HG02943 (cell line): ENCODE data around the gene HAPLN1.

ENCODE experiments used
- ATAC-seq: cut with Tn5 transposase; IDR thresholded peaks from one replicate; pipeline ENCODE4 v1.9.1; 2021; ENCODE audit warnings: mild to moderate bottlenecking, low read depth, moderate library complexity; ENCODE audit not compliant: unreplicated experiment

Gene HAPLN1

DNA sequence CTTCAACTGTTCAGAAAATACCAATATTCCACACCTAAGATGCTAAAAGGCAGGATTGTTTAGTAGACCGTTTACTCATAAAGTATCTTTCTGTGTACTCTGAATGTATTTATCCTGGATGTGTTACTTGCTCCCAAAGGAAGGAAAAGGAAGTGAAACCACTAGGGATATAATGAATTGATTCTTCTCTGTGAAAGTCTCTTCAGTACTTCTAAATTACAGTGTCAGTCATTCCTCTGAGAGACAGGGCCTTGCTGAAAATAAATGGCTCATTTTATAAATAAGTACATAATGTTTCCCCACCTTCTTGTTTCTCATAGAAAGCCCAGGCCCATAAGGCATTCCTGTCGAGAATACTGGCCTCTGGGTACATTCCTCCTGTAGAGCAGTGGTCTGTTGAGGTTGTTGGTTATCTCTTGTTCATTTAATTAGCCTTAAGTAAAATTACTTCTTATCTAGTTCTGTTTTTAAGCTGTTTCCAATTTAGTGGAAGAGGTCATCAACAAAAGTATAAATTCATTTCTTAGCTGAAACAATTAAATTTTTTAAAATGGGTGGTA, 1.6 kb downstream of the HAPLN1 start:
- ATAC-seq = no peak

DNA sequence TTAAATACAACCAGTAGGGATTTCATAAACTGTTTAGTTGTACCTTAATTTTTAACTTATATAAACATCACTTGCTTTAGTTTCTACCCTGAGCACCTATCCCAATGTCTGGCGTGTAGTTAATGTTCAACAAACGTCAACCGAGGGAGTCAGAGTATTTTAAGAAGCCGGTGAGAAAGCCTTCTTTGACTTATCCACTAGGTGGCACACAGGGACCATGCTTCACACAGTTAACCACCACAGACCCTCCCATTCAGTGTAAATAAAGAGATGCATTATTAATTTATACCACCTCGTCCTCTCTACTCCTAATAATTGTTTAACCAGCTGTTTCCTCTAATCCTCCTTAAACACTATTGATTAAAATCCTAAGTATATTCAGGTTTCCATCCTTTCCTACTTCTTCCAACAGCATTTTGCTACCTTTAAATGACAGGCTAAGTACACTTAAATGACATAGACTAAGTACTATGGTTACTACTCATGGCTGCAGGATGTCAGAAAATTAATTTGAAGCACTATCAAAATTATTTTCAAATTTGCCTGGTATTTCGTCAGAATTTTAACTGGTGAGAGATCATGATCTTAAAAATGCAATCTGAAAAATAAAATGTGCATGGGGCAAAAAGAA, 2.3 kb downstream of the HAPLN1 start:
- peak; percentile 84 for ATAC-seq

DNA sequence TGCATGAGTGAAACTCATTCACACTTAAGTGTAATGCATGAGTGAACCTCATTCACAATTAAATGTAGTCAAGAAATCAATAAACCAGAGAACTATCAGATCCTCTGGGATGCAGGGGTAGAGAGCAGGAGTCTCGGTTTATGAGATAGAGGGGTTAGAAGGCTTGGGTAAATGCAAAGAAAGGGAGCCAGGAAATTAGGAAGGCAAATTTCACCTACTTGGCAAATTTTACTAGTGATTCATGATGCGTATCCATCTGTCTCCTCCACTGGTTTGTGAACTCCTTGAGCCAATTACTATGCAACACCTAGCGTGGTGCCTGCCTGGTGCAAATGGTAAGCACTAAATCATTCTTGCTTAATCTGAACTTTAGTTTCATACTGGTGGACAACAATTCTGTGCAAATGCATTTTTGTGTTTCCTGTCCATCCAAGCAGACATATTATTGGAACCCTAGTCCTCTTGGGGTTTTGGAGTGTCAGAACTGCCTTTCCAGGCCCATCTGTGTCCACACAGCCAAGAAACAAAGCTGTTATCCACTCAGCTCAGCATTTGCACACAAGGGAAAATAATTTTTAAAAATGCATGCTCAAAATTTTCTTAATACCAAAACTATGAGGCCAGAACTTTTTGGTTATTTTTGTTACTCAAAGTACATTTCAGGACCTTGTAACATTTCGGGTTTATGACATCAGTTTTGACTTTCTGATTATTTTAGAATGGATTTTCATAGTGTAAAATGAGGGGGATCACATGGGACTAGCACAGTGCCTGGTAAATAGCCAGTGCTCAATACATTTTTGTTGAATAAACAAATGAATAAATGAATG, 5.2 kb downstream of the HAPLN1 start:
- ATAC-seq = no peak

DNA sequence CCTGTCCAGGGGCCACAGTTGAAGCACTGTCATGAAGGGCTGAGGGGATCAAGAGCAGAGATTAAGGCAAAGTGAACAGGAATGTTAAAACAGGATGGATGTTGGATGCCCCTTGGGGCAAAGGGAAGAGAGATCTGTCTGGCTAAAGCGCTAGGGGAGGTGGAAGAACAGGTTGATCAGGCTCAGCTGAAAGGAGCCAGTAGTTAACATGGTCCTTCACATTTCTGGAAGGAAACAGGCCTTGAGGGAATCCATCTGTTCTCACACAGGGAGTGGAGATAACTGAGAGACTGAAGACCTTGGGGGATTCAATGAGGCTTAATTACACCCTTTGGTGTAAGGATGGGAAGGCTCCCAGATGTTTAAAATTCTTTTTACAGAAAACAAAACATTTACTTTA, 5.8 kb downstream of the HAPLN1 start:
- ATAC-seq = no peak

DNA sequence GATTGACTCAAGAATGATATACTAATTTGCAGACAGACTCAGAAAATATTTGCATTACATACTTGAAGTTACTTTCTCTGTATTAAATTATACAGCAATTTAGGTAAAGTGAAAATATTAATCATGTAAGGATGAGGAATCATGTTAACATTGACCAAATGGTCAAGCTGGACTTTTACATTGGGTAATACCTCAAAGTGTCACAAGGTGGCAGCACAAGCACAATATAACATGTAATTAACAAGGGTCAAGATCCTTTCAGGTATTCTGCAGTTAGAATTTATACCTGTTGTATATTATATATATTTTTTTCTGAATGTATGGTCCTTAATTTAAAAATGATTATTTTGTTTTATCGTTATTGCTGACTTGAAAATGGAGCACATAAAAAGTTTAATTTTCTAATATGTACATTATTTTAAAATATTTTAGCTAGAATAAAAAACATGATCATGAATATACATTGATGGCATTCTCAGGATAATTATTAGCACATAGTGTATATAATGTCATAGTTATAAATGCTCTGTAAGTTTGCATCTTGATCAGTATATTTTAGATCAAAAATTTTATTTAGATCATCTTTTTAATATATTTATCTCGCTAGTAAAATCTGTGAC, 8.6 kb downstream of the HAPLN1 start:
- peak; percentile 57 for ATAC-seq

DNA sequence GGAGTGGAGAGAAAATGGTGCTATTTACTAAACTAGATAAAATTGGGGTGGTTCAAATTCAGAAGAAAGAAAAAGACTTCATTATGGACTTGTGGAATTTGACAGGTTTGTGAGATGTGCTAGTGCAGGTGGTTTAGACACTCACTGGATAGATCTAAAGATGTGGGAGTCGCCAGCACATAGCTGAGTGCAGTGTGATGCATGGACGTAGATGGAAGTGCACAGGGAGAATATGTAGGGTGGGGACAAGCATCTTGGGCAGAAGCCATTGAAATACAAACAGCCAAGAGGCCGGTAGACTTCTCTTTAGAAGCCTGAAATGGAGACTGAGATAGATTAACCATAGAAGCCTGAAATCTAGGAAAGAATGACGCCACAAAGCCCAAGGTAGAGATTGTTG, 10.7 kb downstream of the HAPLN1 start:
- no peak for ATAC-seq

DNA sequence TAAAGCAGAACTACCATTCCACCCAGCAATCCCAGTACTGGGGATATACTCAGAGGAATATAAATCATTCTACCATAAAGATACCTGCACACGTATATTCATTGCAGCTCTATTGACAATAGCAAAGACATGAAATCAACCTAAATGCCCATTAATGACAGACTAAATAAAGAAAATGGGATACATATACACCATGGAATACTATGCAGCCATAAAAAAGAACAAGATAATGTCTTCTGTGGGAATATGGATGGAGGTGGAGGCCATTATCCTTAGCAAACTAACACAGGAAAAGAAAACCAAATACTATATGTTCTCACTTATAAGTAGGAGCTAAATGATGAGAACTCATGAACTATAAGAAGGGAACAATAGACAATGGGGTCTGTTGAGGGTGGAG, 12.5 kb downstream of the HAPLN1 start:
- no peak for ATAC-seq

DNA sequence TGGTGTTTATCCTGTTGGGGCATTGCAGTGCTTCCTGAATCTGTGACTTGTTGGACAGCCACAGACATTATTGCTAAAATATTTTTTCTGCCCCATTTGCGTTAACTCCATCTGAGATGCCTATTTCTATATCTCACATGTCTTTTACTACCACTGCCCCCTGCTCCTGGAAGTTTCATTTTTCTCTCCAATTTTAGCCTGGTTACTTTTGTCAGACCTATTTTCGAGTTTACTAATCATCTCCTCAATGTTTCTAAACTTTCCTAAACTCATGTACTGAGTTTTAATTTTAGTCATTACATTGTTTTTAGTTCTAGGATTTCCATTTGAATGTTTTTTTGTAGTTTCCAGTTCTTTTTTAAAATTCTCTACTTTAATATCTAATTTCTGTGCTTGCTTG, 17.6 kb downstream of the HAPLN1 start:
- ATAC-seq = no peak

DNA sequence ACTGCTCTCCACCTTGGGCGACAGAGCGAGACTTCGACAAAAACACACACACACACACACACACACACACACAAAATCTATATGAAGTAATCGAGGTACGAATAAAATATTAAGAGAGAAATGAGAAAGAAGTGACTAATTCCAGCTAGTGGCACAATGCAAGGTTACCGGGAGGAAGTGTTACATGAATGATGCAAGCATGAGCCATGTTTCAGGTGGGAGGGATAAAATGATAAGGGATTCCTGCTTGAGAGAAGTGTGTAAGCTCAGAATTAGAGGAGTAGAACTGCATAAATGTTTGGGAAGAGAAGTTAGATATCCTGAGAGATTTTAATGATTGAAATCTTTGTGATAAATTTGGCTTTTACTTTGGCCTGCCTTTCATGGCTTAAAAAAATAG, 18.8 kb downstream of the HAPLN1 start:
- no peak for ATAC-seq

DNA sequence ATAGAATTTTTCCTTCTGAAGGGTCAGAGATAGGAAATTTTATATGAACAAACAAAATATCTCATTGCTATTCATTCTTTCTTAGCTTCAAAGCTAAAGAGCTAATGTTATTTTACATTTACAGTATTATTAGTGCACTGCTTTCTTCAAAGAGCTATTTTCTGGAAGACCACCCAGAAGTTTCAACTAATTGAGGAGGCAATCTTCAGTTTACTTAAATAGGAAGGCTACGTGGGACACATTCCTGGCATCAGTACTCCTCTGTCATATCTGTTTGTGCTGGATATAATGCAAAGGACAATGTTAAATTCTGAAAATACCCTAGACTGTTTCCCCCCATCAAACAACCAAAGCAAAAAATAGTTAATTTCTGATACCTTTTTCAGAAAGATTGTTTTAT, 30.8 kb downstream of the HAPLN1 start:
- no peak for ATAC-seq

DNA sequence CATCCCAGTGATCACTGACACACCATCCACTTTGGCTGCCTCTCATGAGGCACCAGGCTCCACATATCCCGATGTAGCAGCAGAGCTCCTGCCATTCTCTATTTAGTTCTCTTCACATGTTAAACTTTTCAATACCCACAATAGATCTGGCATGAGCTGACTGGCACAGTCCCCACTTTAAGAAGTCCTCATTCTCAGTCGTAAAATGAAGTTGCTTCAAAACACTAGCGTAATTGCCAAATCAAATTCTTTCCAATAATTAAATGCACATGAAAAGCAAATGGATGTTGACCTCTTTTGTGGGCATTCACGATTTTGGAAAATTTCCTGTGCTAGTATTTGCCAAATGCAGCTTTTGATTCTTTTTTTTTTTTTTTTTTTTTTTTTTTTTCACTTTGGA, 32.4 kb downstream of the HAPLN1 start:
- ATAC-seq = no peak

DNA sequence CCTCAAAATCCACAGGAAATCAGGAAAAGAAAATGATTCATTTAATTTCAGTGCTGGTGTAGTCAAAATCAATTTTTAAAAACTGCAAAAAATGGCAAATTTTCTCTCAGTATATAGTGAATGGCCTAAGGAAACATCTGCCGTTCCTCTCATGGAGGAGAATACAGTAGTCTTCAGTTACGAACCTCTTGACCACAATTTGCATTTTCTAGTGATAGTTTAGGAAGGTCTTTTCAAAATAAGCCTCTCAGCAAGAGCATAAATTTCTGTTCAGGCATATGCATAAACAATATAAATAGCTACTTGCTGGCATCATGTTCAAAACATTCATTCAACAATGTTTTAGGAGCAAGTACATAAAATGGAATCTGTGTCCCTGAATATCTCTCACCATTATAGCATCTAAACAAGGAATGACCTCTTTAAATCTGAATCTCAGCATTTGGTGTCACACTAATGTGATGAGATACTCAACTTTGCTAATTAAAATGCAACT, 33.5 kb downstream of the HAPLN1 start:
- ATAC-seq = no peak

DNA sequence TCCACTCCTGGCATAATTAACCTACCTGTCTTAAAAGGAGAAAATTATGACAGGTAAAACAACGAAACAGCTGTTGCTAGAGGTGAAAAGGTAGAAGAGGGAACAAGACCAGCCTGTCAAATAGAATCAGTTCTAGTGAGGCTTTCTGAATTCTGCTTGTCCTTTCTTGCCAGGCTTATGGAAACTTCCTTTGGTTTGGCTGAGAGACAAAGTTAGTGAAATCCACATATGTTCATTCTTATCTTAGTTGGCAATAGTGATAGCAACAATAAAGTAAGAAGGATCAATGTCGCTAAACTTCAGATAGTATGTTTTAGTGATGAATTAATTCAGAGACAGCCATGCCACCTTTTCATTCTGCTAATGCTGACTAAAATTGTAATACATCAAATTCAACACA, 34.4 kb downstream of the HAPLN1 start:
- no peak for ATAC-seq

DNA sequence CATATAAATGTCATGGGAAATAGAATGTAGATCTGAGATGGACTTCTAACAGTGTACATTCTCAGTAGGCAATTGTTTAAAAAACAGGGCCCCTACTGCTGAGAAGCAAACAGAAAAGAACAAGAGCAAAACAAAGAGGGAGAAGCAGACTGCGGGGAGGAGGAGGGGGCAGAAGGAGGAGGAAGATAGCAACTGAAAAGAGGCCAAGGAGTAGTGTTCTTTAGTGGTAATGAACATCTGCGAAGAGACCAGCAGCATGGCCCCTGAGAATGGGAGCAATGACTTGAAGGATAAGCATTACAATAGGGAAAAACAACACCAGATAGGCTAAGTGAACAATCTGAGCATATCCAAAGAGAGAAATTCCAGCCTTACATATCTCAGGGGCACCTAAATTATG, 36.8 kb downstream of the HAPLN1 start:
- ATAC-seq = no peak

DNA sequence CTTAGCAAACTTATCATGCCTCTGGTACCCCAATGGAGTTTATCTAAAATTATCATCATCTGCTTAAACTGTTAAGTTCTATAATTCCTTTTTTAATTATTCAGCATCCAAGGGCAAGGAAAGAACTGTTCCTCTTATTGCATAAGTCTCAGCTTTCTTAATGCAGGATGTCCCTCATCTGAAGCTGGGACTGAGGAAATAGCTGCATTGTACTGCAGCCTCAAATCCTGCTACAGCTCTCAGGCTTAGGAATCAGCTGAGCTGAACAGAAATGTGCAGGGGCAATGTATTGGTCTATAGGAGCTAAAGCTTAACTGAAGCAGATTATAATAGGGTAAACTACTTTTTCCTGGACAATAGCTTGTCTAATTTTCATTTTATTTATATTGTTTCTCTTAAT, 48.0 kb downstream of the HAPLN1 start:
- no peak for ATAC-seq

DNA sequence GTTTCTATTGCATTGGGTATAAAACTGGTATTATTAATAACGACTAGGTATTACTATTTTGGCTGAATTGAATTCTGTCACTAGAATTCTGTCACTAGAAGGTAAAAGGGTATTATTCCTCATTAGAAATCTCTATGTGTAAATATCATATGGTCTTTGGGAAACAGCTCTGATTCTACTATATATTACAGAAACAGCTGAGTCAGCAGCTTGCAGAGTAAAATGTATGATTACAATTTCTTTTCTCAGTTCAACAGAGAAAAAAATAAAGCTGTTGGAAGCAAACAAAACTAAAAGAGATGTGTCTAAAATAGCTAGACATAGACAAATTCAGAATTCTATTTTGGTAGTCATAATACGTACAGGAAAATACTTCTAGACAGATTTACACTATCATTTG, 48.5 kb downstream of the HAPLN1 start:
- no peak for ATAC-seq

DNA sequence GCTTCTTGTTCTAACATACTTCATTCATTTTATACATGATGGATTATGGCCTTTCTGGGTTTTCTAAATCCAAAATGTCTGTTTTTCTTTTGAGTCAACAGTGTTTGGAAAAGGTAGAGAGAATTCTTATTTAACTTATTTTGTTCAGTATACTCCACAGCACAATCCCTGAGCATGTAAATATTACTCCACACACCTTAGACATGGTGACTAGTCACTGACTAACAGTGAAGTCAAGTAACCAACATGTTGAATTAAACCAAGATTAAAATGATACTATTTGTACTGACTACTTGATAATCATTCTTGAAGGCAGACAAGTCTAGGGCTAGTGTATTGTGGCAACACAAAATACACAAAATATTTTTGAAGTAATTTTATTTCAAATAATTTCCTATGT, 55.0 kb downstream of the HAPLN1 start:
- ATAC-seq = no peak

DNA sequence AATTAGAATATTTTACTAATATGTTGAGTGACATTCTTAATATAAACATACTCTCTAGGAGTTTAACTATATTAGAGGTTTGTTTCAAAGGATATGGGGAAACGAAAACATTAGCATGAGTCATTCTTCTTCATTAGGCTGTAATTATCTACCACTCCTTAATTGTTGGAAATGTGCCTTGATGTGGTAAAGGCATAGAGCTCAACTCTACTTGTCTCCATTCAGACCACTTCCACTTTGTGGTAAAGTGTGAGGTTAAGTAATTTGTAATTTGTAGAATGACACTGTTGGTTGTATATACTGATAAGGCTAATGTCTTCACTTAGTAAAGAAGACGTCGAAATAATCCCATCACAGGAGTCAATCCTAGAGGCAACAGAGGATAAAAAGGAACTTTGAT, 58.1 kb downstream of the HAPLN1 start:
- ATAC-seq = no peak

DNA sequence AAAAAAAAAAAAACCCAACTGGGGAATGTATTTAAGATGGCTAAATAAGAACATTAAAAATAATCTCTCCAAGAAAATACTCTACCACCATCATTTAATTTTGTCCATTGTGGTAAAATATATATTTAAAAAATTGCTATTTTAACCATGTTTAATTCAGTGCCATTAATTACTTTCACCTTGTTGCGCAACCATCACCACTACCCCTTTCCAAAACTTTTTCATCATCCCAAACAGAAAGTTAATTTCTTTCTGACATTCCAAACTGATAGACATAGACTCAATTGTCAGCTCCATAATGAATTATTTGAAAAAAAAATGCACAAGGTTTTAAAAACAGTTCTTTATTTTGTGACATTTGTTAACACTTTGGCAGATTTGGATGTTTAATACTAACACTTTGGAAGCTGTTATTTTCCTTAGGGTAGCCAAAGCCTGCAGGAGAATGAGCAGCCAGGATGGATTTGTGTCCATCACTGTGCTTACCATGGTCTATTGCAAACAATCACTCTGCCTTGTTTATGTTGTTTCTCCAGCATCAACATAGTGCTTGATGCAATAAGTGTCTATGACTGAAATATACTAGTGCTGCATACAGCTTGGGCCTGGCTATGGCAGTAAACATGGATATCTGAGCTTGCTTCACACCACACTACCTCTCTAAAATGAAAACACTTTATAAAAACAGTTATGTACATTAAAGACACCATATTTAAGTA, 62.7 kb downstream of the HAPLN1 start:
- no peak for ATAC-seq

DNA sequence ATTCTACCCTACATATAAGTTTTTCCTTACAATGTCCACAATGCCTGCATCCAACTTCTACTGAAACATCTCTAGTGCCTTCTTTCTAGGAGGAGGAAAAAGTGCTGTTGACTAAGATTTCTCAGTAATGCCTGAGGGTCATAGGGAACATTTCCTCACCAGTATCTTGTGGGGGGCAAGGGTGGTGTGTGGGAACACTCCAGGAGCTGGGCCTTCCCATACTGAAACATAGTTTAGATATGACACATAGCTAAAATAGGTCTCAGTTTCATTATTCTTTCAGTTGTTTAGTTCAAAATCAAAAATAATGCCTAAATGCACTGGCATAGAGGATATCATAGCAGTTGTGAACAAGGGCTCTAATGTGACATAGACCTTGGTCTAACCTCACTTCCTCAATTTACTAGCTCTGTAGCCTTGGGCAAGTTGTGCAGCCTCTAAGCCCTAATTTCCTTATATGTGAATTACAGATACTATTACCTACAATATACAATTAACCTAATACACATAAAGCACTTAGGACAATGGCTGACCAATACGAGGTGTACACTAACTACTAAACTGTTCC, 66.1 kb downstream of the HAPLN1 start:
- ATAC-seq = no peak
